HCT116 (cell line): Measurements from ENCODE around the gene EPHA3. TPM values are rescaled to one million over a fixed set of nuclear protein-coding genes. Genes with fewer than 3 reads are reported as not detected.

ENCODE experiments used
- ATAC-seq: fragments of 200-7000 bp; cut with Tn5 transposase; 2 replicates; pipeline ENCODE4 v1.9.1; 2020; ENCODE audit warnings: mild to moderate bottlenecking, moderate library complexity
- BruUV-seq: library from RNA; stranded (reverse); fragments of 400-500 nt; replicated peaks from 2 replicates; lab custom pipeline; 2021; lab: Mats Ljungman, UMichigan
- CTCF ChIA-PET: fragments of 300-600 bp; sonication (Branson Sonifier 250); formaldehyde crosslinking; loops from one replicate; lab custom pipeline; 2021; ENCODE audit warnings: antibody characterized with exemption; lab: Charles Lee
- POLR2A ChIA-PET: fragments of 300-600, 350-600 bp; sonication (Branson Sonifier 250); formaldehyde crosslinking; loops from one replicate; lab custom pipeline; 2021; ENCODE audit warnings: antibody characterized with exemption; lab: Charles Lee
- RAD21 ChIA-PET, 2 experiments: fragments of 300-600 bp; sonication (Branson Sonifier 250); formaldehyde crosslinking; loops; one replicate each; lab custom pipeline; 2023; ENCODE audit warnings: low total read pairs in 2 of 2; ENCODE audit not compliant: uncharacterized antibody in 2 of 2, unreplicated experiment in 2 of 2, low non-redundant PET in 1 of 2; lab: Charles Lee
- DNase-seq: peaks from one replicate; pipeline ENCODE4 v3.0.0-alpha.2; 2010; ENCODE audit warnings: low read depth, low spot score
- H2AFZ ChIP-seq: fragments of 200-600 bp; shearing (Covaris generic), sonication (generic); 2 replicates; pipeline ENCODE4 v1.6.1; 2017; ENCODE audit warnings: low read depth, mixed run types, mixed read lengths, antibody characterized with exemption, low read length; ENCODE audit not compliant: poor library complexity, severe bottlenecking
- H3K27ac ChIP-seq: 2 replicates; pipeline ENCODE4 v1.5.1; 2012; ENCODE audit warnings: low read depth, low read length
- H3K27me3 ChIP-seq: fragments of 200-600 bp; sonication (generic); 2 replicates; pipeline ENCODE4 v1.6.1; 2016; ENCODE audit warnings: mixed run types, low read length, mixed read lengths; ENCODE audit not compliant: insufficient read depth
- H3K36me3 ChIP-seq, 2 experiments: fragments of 200-500 bp in 1 of 2; fragments of 200-600 bp in 1 of 2; sonication (Bioruptor generic) in 1 of 2; sonication (generic) in 1 of 2; 2 replicates each; pipeline versions ENCODE4 v1.5.1 to v1.6.1; 2014 to 2016; ENCODE audit warnings: low read length in 2 of 2, inconsistent platforms in 1 of 2, mixed read lengths in 1 of 2, mixed run types in 1 of 2; ENCODE audit not compliant: insufficient read depth in 2 of 2, control insufficient read depth in 1 of 2
- H3K4me1 ChIP-seq, 2 experiments: fragments of 200-600 bp in 1 of 2; sonication (generic) in 1 of 2; 2 replicates each; pipeline versions ENCODE4 v1.5.1 to v1.6.1; 2012 to 2017; ENCODE audit warnings: low read length in 2 of 2, inconsistent platforms in 1 of 2, mild to moderate bottlenecking in 1 of 2, mixed read lengths in 1 of 2, mixed run types in 1 of 2, moderate library complexity in 1 of 2; ENCODE audit not compliant: insufficient read depth in 2 of 2, control insufficient read depth in 1 of 2
- H3K4me2 ChIP-seq: fragments of 200-600 bp; sonication (generic); 2 replicates; pipeline ENCODE4 v1.6.1; 2017; ENCODE audit warnings: mixed run types, low read length, mixed read lengths
- H3K4me3 ChIP-seq, 2 experiments: fragments of 200-600 bp in 1 of 2; sonication (generic) in 1 of 2; replicated peaks in 1 of 2; 2 replicates each; pipeline ENCODE4 v1.5.1; 2011 to 2016; ENCODE audit warnings: low read length in 2 of 2, control low read depth in 1 of 2, low read depth in 1 of 2, mild to moderate bottlenecking in 1 of 2, mixed read lengths in 1 of 2, mixed run types in 1 of 2
- H3K79me2 ChIP-seq: fragments of 200-600 bp; sonication (generic); 2 replicates; pipeline ENCODE4 v1.6.1; 2017; ENCODE audit warnings: mild to moderate bottlenecking, mixed run types, low read length, moderate library complexity, mixed read lengths; ENCODE audit not compliant: insufficient read depth
- H3K9ac ChIP-seq: fragments of 200-600 bp; sonication (generic); 2 replicates; pipeline ENCODE4 v1.6.1; 2016; ENCODE audit warnings: low read length, mixed read lengths
- H3K9me2 ChIP-seq: fragments of 200-600 bp; sonication (generic), shearing (Covaris generic); 2 replicates; pipeline ENCODE4 v1.6.1; 2017; ENCODE audit warnings: mixed run types, mild to moderate bottlenecking, moderate library complexity; ENCODE audit not compliant: insufficient read depth
- H3K9me3 ChIP-seq, 2 experiments: fragments of 200-500 bp in 1 of 2; fragments of 200-600 bp in 1 of 2; sonication (Bioruptor generic) in 1 of 2; sonication (generic) in 1 of 2; 2 replicates each; pipeline ENCODE4 v1.6.1; 2014 to 2017; ENCODE audit warnings: low read length in 2 of 2, mixed read lengths in 2 of 2, inconsistent platforms in 1 of 2, low read depth in 1 of 2, mild to moderate bottlenecking in 1 of 2, mixed run types in 1 of 2, moderate library complexity in 1 of 2; ENCODE audit not compliant: control insufficient read depth in 1 of 2, insufficient read depth in 1 of 2
- H4K20me1 ChIP-seq: fragments of 200-600 bp; sonication (generic), shearing (Covaris generic); 2 replicates; pipeline ENCODE4 v1.6.1; 2017; ENCODE audit warnings: mixed run types, mild to moderate bottlenecking, moderate library complexity; ENCODE audit not compliant: insufficient read depth
- CTCF ChIP-seq, 3 experiments: fragments of 200-600 bp in 1 of 3; sonication (generic) in 1 of 3; IDR thresholded peaks in 2 of 3; conservative IDR thresholded peaks in 1 of 3; 2 replicates each; pipeline ENCODE4 v1.5.1; 2012 to 2017; ENCODE audit warnings: low read depth in 2 of 3, low read length in 2 of 3, antibody characterized with exemption in 1 of 3, borderline replicate concordance in 1 of 3, control low read depth in 1 of 3, mild to moderate bottlenecking in 1 of 3, mixed read lengths in 1 of 3, mixed run types in 1 of 3, moderate library complexity in 1 of 3; ENCODE audit not compliant: insufficient read depth in 1 of 3
- EZH2phosphoT487 ChIP-seq: fragments of 200-600 bp; IDR thresholded peaks from 2 replicates; pipeline ENCODE4 v1.6.1; 2018; ENCODE audit warnings: antibody characterized with exemption, borderline replicate concordance
- MAX ChIP-seq: IDR thresholded peaks from 2 replicates; pipeline ENCODE4 v1.6.1; 2012
- REST ChIP-seq: IDR thresholded peaks from 2 replicates; pipeline ENCODE4 v1.6.1; 2012; ENCODE audit warnings: low read depth
- SIN3A ChIP-seq: IDR thresholded peaks from 2 replicates; pipeline ENCODE4 v1.6.1; 2012; ENCODE audit warnings: low read depth
- SP1 ChIP-seq: IDR thresholded peaks from 2 replicates; pipeline ENCODE4 v1.6.1; 2012; ENCODE audit warnings: low read depth
- YY1 ChIP-seq: IDR thresholded peaks from 2 replicates; pipeline ENCODE4 v1.6.1; 2011; ENCODE audit warnings: low read length, low read depth, moderate library complexity, mild to moderate bottlenecking; ENCODE audit not compliant: insufficient replicate concordance; ENCODE audit errors: extremely low read depth
- ZNF274 ChIP-seq: fragments of 200-500 bp; sonication (Bioruptor generic); IDR thresholded peaks from 2 replicates; pipeline ENCODE4 v1.6.1; 2014; ENCODE audit warnings: mild to moderate bottlenecking, low read depth, low read length, inconsistent platforms
- intact Hi-C: fragments of 100-400 bp; cut with micrococcal nuclease; formaldehyde crosslinking; loops from 2 replicates; pipeline ENCODE4 v1.10.0; 2022
- total RNA-seq: library from RNA; stranded (reverse); gene quantifications from one replicate; pipeline ENCODE4 v1.2.1, GENCODE V29; 2021; ENCODE audit not compliant: unreplicated experiment

Gene EPHA3
- total RNA-seq, 1 experiment from 2014 or later = not detected

- no peak for TF ChIP-seq YY1
- TF ChIP-seq SIN3A = no peak
- no peak for TF ChIP-seq MAX
- TF ChIP-seq CTCF (IDR thresholded peaks at IDR 0.05 in 2 of 3, conservative IDR thresholded peaks at IDR 0.05 in 1 of 3; ENCODE audit: borderline replicate concordance in 1 of 3, insufficient read depth in 1 of 3, low read depth in 2 of 3, low read length in 2 of 3) = no peak
These were observed 294.6 kb downstream of the EPHA3 start (continued) for GRCh38 chr3:89402051-89402450.

GRCh38 chr3:89405176-89405575 lies 297.8 kb downstream of the EPHA3 start:
- intact Hi-C loops = no loop called here
- H3K27ac ChIP-seq = no peak overlapping the region
- BruUV-seq = no TSS peak
- peaks cover 4 to 26% of the 10 kb centered on the region in 2 experiments; a peak in 3 of 4 replicates for H3K9me3 ChIP-seq
- H3K9me2 ChIP-seq = no peaks in the 10 kb centered on the region
- no peaks in the 10 kb centered on the region for H3K4me1 ChIP-seq
- TF ChIP-seq SP1 = no peak
- no peak for TF ChIP-seq EZH2phosphoT487
- no peak for TF ChIP-seq REST
- TF ChIP-seq ZNF274 = no peak
- ATAC-seq (no peak), DNase-seq (no peak)
- ChIA-PET POLR2A (no interaction called here), CTCF (no interaction called here), RAD21 (no interaction called here)
- H4K20me1 ChIP-seq = no peaks in the 10 kb centered on the region
- no peaks in the 10 kb centered on the region for H3K27me3 ChIP-seq
- no peak overlapping the region for H2AFZ ChIP-seq
- no peak overlapping the region for H3K9ac ChIP-seq
- H3K36me3 ChIP-seq = no peaks in the 10 kb centered on the region
- H3K4me2 ChIP-seq = no peak overlapping the region
- no peak overlapping the region for H3K4me3 ChIP-seq
- H3K79me2 ChIP-seq = no peaks in the 10 kb centered on the region
